H1 (cell line): ENCODE data around the gene PTPRJ. TPM values are rescaled to one million over a fixed set of nuclear protein-coding genes. Genes with fewer than 3 reads are reported as not detected.

Experiments
- CTCF ChIA-PET: fragments of 300-600 bp; sonication (Branson Sonifier 250); formaldehyde crosslinking; loops from one replicate; lab custom pipeline; 2021; ENCODE audit not compliant: partially characterized antibody; lab: Charles Lee
- POLR2A ChIA-PET: fragments of 300-600 bp; sonication (Branson Sonifier 250); formaldehyde crosslinking; loops from one replicate; lab custom pipeline; 2021; ENCODE audit warnings: inconsistent platforms; ENCODE audit not compliant: partially characterized antibody; lab: Charles Lee
- DNase-seq, 2 experiments: peaks; one replicate each; pipeline versions ENCODE4 v3.0.0 to v3.0.0-alpha.2; 2010 to 2022; ENCODE audit warnings: low spot score in 2 of 2, low read depth in 1 of 2, mixed read lengths in 1 of 2
- FAIRE-seq: peaks from 2 replicates; lab custom pipeline; 2011; peaks lifted over from hg19 to GRCh38; lab: Jason Lieb, UNC
- H2AFZ ChIP-seq: 2 replicates; pipeline ENCODE4 v1.8.1; 2012; ENCODE audit warnings: low read length, inconsistent platforms
- H2AK5ac ChIP-seq: 2 replicates; pipeline ENCODE4 v1.6.1; 2013; ENCODE audit warnings: low read depth, low read length
- H2BK120ac ChIP-seq: replicated peaks from 2 replicates; pipeline ENCODE3; 2013; ENCODE audit warnings: low read depth, low read length, inconsistent platforms
- H2BK12ac ChIP-seq: 2 replicates; pipeline ENCODE4 v1.6.1; 2013; ENCODE audit warnings: low read depth, low read length
- H2BK15ac ChIP-seq: 2 replicates; pipeline ENCODE4 v1.6.1; 2013; ENCODE audit warnings: low read length
- H2BK20ac ChIP-seq: 2 replicates; pipeline ENCODE4 v1.6.1; 2013; ENCODE audit warnings: low read length
- H2BK5ac ChIP-seq: 2 replicates; pipeline ENCODE4 v1.6.1; 2013; ENCODE audit warnings: low read depth, low read length
- H3K14ac ChIP-seq: 2 replicates; pipeline ENCODE4 v1.6.1; 2013; ENCODE audit warnings: inconsistent platforms; ENCODE audit not compliant: insufficient read length
- H3K18ac ChIP-seq: 2 replicates; pipeline ENCODE4 v1.6.1; 2013; ENCODE audit warnings: low read length; ENCODE audit errors: extremely low read depth
- H3K23ac ChIP-seq: 2 replicates; pipeline ENCODE4 v1.6.1; 2013; ENCODE audit warnings: inconsistent platforms; ENCODE audit not compliant: insufficient read length
- H3K23me2 ChIP-seq: 2 replicates; pipeline ENCODE4 v1.6.1; 2013; ENCODE audit warnings: low read depth, low read length
- H3K27ac ChIP-seq: 2 replicates; pipeline ENCODE4 v1.6.1; 2011; ENCODE audit warnings: low read depth, low read length, inconsistent platforms
- H3K27me3 ChIP-seq, 4 experiments: replicated peaks in 1 of 4; 1 replicate in 1 of 4; 2 replicates in 3 of 4; pipeline versions ENCODE4 v1.6.1 to v1.8.1; 2011 to 2013; ENCODE audit warnings: low read length in 3 of 4, mild to moderate bottlenecking in 3 of 4, inconsistent platforms in 2 of 4, mixed read lengths in 2 of 4, moderate library complexity in 1 of 4; ENCODE audit not compliant: control insufficient read depth in 3 of 4, insufficient read depth in 3 of 4; ENCODE audit errors: extremely low read depth in 1 of 4
- H3K36me3 ChIP-seq, 4 experiments: 2 replicates each; pipeline versions ENCODE4 v1.6.1 to v1.8.1; 2011 to 2013; ENCODE audit warnings: mild to moderate bottlenecking in 4 of 4, low read length in 3 of 4, moderate library complexity in 2 of 4, control low read depth in 1 of 4, inconsistent platforms in 1 of 4; ENCODE audit not compliant: insufficient read depth in 4 of 4, control insufficient read depth in 2 of 4
- H3K4ac ChIP-seq: replicated peaks from 2 replicates; pipeline ENCODE3; 2013; ENCODE audit warnings: low read length, low read depth, mixed read lengths, inconsistent platforms; ENCODE audit not compliant: insufficient read length
- H3K4me1 ChIP-seq, 4 experiments: replicated peaks in 1 of 4; 1 replicate in 1 of 4; 2 replicates in 3 of 4; pipeline versions ENCODE4 v1.6.1 to v1.8.1; 2011 to 2013; ENCODE audit warnings: low read length in 3 of 4, inconsistent platforms in 2 of 4, mixed read lengths in 1 of 4; ENCODE audit not compliant: insufficient read depth in 4 of 4, control insufficient read depth in 3 of 4
- H3K4me2 ChIP-seq, 2 experiments: 2 replicates each; pipeline versions ENCODE4 v1.6.1 to v1.8.1; 2011 to 2013; ENCODE audit warnings: low read depth in 2 of 2, low read length in 2 of 2, control low read depth in 1 of 2, inconsistent platforms in 1 of 2, mild to moderate bottlenecking in 1 of 2; ENCODE audit not compliant: insufficient read depth in 1 of 2
- H3K4me3 ChIP-seq, 4 experiments: fragments of 200-600, 300-600 bp in 1 of 4; sonication (generic), shearing (Covaris generic), sonication (Bioruptor Twin) in 1 of 4; 2 replicates each; pipeline versions ENCODE4 v1.5.1 to v1.8.1; 2011 to 2016; ENCODE audit warnings: low read length in 4 of 4, low read depth in 3 of 4, control low read depth in 2 of 4, inconsistent platforms in 2 of 4, mild to moderate bottlenecking in 2 of 4, mixed read lengths in 1 of 4, moderate library complexity in 1 of 4; ENCODE audit not compliant: insufficient read depth in 2 of 4; ENCODE audit errors: extremely low read depth in 1 of 4
- H3K56ac ChIP-seq: replicated peaks from 2 replicates; pipeline ENCODE3; 2013; ENCODE audit warnings: low read depth, mild to moderate bottlenecking, mixed read lengths, low read length, inconsistent platforms; ENCODE audit not compliant: insufficient read length
- H3K79me1 ChIP-seq: 2 replicates; pipeline ENCODE4 v1.6.1; 2013; ENCODE audit warnings: low read depth, low read length, control low read depth
- H3K79me2 ChIP-seq, 2 experiments: 2 replicates each; pipeline versions ENCODE4 v1.6.1 to v1.8.1; 2012 to 2013; ENCODE audit warnings: low read length in 2 of 2, mild to moderate bottlenecking in 2 of 2, inconsistent platforms in 1 of 2; ENCODE audit not compliant: insufficient read depth in 2 of 2, control insufficient read depth in 1 of 2
- H3K9ac ChIP-seq, 4 experiments: replicated peaks in 1 of 4; 1 replicate in 1 of 4; 2 replicates in 3 of 4; pipeline versions ENCODE4 v1.6.1 to v1.8.1; 2011 to 2013; ENCODE audit warnings: low read depth in 3 of 4, low read length in 3 of 4, control low read depth in 2 of 4, mild to moderate bottlenecking in 2 of 4, moderate library complexity in 2 of 4, inconsistent platforms in 1 of 4; ENCODE audit errors: extremely low read depth in 1 of 4
- H3K9me3 ChIP-seq, 2 experiments: 2 replicates each; pipeline versions ENCODE4 v1.6.1 to v1.8.1; 2012 to 2013; ENCODE audit warnings: mild to moderate bottlenecking in 2 of 2, moderate library complexity in 2 of 2, control low read depth in 1 of 2, inconsistent platforms in 1 of 2, low read depth in 1 of 2, low read length in 1 of 2, mixed read lengths in 1 of 2; ENCODE audit not compliant: insufficient read depth in 2 of 2
- H4K20me1 ChIP-seq, 2 experiments: replicated peaks in 1 of 2; 2 replicates each; pipeline versions ENCODE3 to v1.8.1; 2011 to 2013; ENCODE audit warnings: inconsistent platforms in 2 of 2, low read length in 2 of 2, mild to moderate bottlenecking in 1 of 2; ENCODE audit not compliant: insufficient read depth in 2 of 2, control insufficient read depth in 1 of 2
- H4K5ac ChIP-seq: 2 replicates; pipeline ENCODE4 v1.6.1; 2013; ENCODE audit warnings: low read length, low read depth, mixed read lengths, inconsistent platforms; ENCODE audit not compliant: insufficient read length
- H4K8ac ChIP-seq: 2 replicates; pipeline ENCODE4 v1.8.0; 2013; ENCODE audit warnings: mild to moderate bottlenecking, moderate library complexity, low read length, inconsistent platforms; ENCODE audit not compliant: insufficient read depth; ENCODE audit errors: extremely low read depth
- H4K91ac ChIP-seq: replicated peaks from 2 replicates; pipeline ENCODE3; 2013; ENCODE audit warnings: low read length, mixed read lengths, inconsistent platforms; ENCODE audit not compliant: insufficient read length
- JUND ChIP-seq: IDR thresholded peaks from 2 replicates; pipeline ENCODE4 v1.6.1; 2011; ENCODE audit warnings: mild to moderate bottlenecking, improper control_type of control experiment, low read length
- MAX ChIP-seq: IDR thresholded peaks from 2 replicates; pipeline ENCODE4 v1.6.1; 2012; ENCODE audit warnings: inconsistent platforms
- RAD21 ChIP-seq, 2 experiments: IDR thresholded peaks in 1 of 2; conservative IDR thresholded peaks in 1 of 2; 2 replicates each; pipeline ENCODE4 v1.6.1; 2011; ENCODE audit warnings: low read depth in 2 of 2, low read length in 2 of 2, improper control_type of control experiment in 1 of 2, inconsistent platforms in 1 of 2, mild to moderate bottlenecking in 1 of 2, moderate library complexity in 1 of 2
- RFX5 ChIP-seq: IDR thresholded peaks from 2 replicates; pipeline ENCODE4 v1.6.1; 2011; ENCODE audit warnings: low read depth, low read length, improper control_type of control experiment, borderline replicate concordance
- SIX5 ChIP-seq: IDR thresholded peaks from 2 replicates; pipeline ENCODE4 v1.6.1; 2011; ENCODE audit warnings: mild to moderate bottlenecking, low read depth, low read length
- WGBS, 2 experiments: shearing (Covaris generic) in 1 of 2; methylation state at CpG; one replicate each; pipeline versions ENCODE4 v1.1.6 to v1.1.7; 2013 to 2015; ENCODE audit warnings: low lambda C conversion rate in 2 of 2, mixed read lengths in 2 of 2, inconsistent platforms in 1 of 2, low coverage in 1 of 2, missing lambda C conversion rate in 1 of 2; ENCODE audit not compliant: insufficient replicate concordance in 2 of 2, insufficient coverage in 1 of 2, insufficient read length in 1 of 2; ENCODE audit errors: extremely low coverage in 1 of 2, missing lambda C conversion rate in 1 of 2; 5-methylcytosine and 5-hydroxymethylcytosine counted together
- polyA plus RNA-seq, 7 experiments: library from polyadenylated mRNA; depleted of rRNA in 3 of 7; stranded (reverse) in 5 of 7; unstranded in 2 of 7; fragments of >200 nt in 5 of 7; fragments of 200-250 nt in 2 of 7; gene quantifications; 1 replicate in 5 of 7; 2 replicates in 1 of 7; 4 replicates in 1 of 7; pipeline versions ENCODE4 v1.2.1 to v1.2.3, GENCODE V29; 2011 to 2013; ENCODE audit warnings: missing spikeins in 2 of 7, mixed read lengths in 2 of 7
- total RNA-seq: library from RNA; stranded (reverse); fragmentation: NEBNext Ultra II Directional; extraction: Animal tissue kit (Norgen Biotek cat#: 25700); gene quantifications from 2 replicates; pipeline ENCODE4 v1.2.1, GENCODE V29; 2021

Gene PTPRJ
- total and polyA plus RNA-seq, 2 of the 8 experiments (the other 6 are each of a cell fraction or from before 2014, with no cell fraction given), result 4.4 to 22.6 TPM

- H2BK120ac ChIP-seq, result no peak overlapping the region
- H3K14ac ChIP-seq, result no peak overlapping the region
- no peak overlapping the region for H2BK20ac ChIP-seq
- H2BK15ac ChIP-seq, result no peak overlapping the region
- H3K23me2 ChIP-seq, result no peaks in the 10 kb centered on the region; the same call in 1 of the 2 replicates
- no peak overlapping the region for H3K4me3 ChIP-seq
- H3K9ac ChIP-seq, result no peak overlapping the region
- TF ChIP-seq RFX5 (no peak), MAX (no peak), RAD21 (IDR thresholded peaks at IDR 0.05 in 1 of 2, conservative IDR thresholded peaks at IDR 0.05 in 1 of 2; ENCODE audit: low read depth in 2 of 2, low read length in 2 of 2) (no peak), SIX5 (no peak), JUND (no peak)
- no peaks in the 10 kb centered on the region for H3K9me3 ChIP-seq
- peaks cover 2% of the 10 kb centered on the region; the same call in 1 of the 2 replicates for H3K79me1 ChIP-seq
- ChIA-PET POLR2A (interaction anchor here (0.6 to 1.2 kb wide), 5 partner anchors 8 to 290 kb away, joined by 3 to 5 read pairs (median 3); no protein-coding TSS in a partner anchor), CTCF (interaction anchor here (1.3 to 1.6 kb wide), 3 partner anchors 12 to 96 kb away, joined by 3 to 4 read pairs (median 3); no protein-coding TSS in a partner anchor)
- WGBS, 2 experiments, result 97% methylated on average over 9 of the region's 9 CpGs; no CpG with 5 or more reads in 1 of the 2 experiments
- H3K4ac ChIP-seq, result no peak overlapping the region
- no peak overlapping the region for H3K27ac ChIP-seq
- H3K4me1 ChIP-seq, result peaks cover 0 to 4% (median 2%) of the 10 kb centered on the region in 4 experiments; a peak in 4 of 7 replicates
- H3K4me2 ChIP-seq, result no peak overlapping the region
- no peaks in the 10 kb centered on the region for H3K36me3 ChIP-seq
- DNase-seq (no peak), FAIRE-seq (no peak)
- no peaks in the 10 kb centered on the region for H4K20me1 ChIP-seq
- H4K8ac ChIP-seq, result no peak overlapping the region
- H3K23ac ChIP-seq, result no peak overlapping the region
- no peak overlapping the region for H2BK5ac ChIP-seq
- H4K91ac ChIP-seq, result no peak overlapping the region
- no peak overlapping the region for H2AK5ac ChIP-seq
- H3K56ac ChIP-seq, result no peak overlapping the region
- no peak overlapping the region for H3K18ac ChIP-seq
- H3K27me3 ChIP-seq, result no peaks in the 10 kb centered on the region
- no peak overlapping the region for H4K5ac ChIP-seq
- no peak overlapping the region for H2BK12ac ChIP-seq
- H3K79me2 ChIP-seq, result peaks cover 0 to 3% of the 10 kb centered on the region in 2 experiments; a peak in 2 of 4 replicates
- H2AFZ ChIP-seq, result no peak overlapping the region
Measured at GRCh38 chr11:48043991-48044512, 63.7 kb downstream of the PTPRJ start.
